Muscle of leg (tissue), 11 donors: ENCODE measurements around the gene MRGPRE. TPM values are rescaled to one million over a fixed set of nuclear protein-coding genes. Genes with fewer than 3 reads are reported as not detected.

Experiments
- DNase-seq: peaks from one replicate; pipeline ENCODE4 v3.0.0; 2013
- H3K27ac ChIP-seq: one replicate; pipeline ENCODE4 v1.5.1; 2013; ENCODE audit warnings: mild to moderate bottlenecking, low read length, control low read depth
- H3K27me3 ChIP-seq: one replicate; pipeline ENCODE4 v1.6.1; 2013; ENCODE audit warnings: low read length; ENCODE audit not compliant: control insufficient read depth, insufficient read depth
- H3K36me3 ChIP-seq: one replicate; pipeline ENCODE4 v1.6.1; 2013; ENCODE audit warnings: low read length; ENCODE audit not compliant: control insufficient read depth, insufficient read depth
- H3K4me1 ChIP-seq: one replicate; pipeline ENCODE4 v1.6.1; 2013; ENCODE audit warnings: low read length; ENCODE audit not compliant: control insufficient read depth, insufficient read depth
- H3K4me3 ChIP-seq: one replicate; pipeline ENCODE4 v1.5.1; 2013; ENCODE audit warnings: low read length, control low read depth
- H3K9me3 ChIP-seq: replicated peaks from 2 replicates; pipeline ENCODE4 v1.6.1; 2013; ENCODE audit warnings: low read depth, low read length; ENCODE audit not compliant: control insufficient read depth
- WGBS: methylation state at CpG from one replicate; pipeline ENCODE4 v1.1.5; 2013; ENCODE audit warnings: missing lambda C conversion rate; ENCODE audit not compliant: insufficient coverage; 5-methylcytosine and 5-hydroxymethylcytosine counted together
- polyA plus RNA-seq, 8 donors: library from polyadenylated mRNA; unstranded; fragments of 120-200 nt; gene quantifications; one replicate each; pipeline versions ENCODE4 v1.2.1 to v1.2.3, GENCODE V29; 2013; ENCODE audit warnings: inconsistent platforms in 1 of 8, low replicate concordance in 1 of 8; ENCODE audit not compliant: insufficient read length in 8 of 8, insufficient read depth in 1 of 8
- total RNA-seq: library from RNA; stranded (reverse); fragments of 120-200 nt; gene quantifications from one replicate; pipeline ENCODE4 v1.2.4, GENCODE V29; 2013

The MRGPRE gene
- total and polyA plus RNA-seq, 9 donors, result 0.09 TPM; not detected in 8

- WGBS, result 55% methylated on average over 19 of the region's 23 CpGs
- no peaks in the 10 kb centered on the region for H3K9me3 ChIP-seq
- no peaks in the 10 kb centered on the region for H3K4me1 ChIP-seq
- no peaks in the 10 kb centered on the region for H3K36me3 ChIP-seq
- peaks cover 25% of the 10 kb centered on the region for H3K27me3 ChIP-seq
- DNase-seq, result peak; percentile 22
- no peak overlapping the region for H3K27ac ChIP-seq
- no peak overlapping the region for H3K4me3 ChIP-seq
Measured at GRCh38 chr11:3196161-3197043, 35.8 kb downstream of the MRGPRE start.

DNA sequence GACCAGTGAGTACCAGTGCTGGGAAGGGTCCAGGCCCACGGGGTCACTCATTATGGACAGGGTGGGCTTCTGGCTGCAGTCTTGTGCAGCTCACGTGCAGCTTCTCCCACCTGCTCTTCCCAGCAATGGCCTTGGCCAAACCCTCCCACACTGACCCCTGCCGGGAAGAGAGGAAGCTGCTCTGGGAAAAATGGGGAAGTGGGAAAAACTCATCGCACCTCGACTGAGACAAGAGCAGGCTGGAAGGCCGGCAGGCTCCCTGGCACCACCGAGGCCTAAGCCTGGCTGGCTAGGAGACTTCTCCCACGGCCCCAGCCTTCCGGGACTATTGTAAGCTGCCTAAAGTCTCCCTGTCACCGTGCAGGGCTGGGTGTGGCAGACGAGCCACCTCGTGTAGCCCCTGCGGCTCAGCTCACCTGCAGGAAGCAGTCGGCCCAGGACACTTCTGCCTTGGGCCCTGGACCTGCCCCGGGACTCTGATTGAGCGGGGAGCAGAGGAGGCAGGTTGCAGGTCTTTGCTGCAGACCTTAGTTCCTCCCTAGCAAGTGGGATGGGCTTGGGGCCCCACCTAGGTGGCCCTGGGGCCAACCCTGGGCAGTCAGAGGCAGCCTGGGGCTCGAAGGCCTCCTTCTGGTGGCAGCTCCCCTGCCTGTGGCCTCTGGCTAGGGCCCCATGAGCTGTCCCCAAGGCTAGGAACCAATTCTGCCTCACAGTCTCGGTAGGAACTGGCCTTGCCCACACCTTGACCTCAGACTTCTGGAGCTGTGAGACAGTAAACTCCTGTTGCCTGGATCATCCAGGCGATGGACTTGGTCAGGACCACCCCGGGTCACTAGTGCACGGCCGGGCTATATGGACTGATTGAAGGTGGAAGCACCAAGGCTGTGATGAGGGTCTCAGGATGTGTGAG, 36.7 kb downstream of the MRGPRE start:
- DNase-seq, result peak; percentile 33
- no peaks in the 10 kb centered on the region for H3K4me1 ChIP-seq
- H3K27ac ChIP-seq, result no peak overlapping the region
- no peaks in the 10 kb centered on the region for H3K36me3 ChIP-seq
- H3K27me3 ChIP-seq, result peaks cover 16% of the 10 kb centered on the region
- H3K9me3 ChIP-seq, result no peaks in the 10 kb centered on the region
- no peak overlapping the region for H3K4me3 ChIP-seq
- 58% methylated on average over 17 of the region's 22 CpGs for WGBS

DNA sequence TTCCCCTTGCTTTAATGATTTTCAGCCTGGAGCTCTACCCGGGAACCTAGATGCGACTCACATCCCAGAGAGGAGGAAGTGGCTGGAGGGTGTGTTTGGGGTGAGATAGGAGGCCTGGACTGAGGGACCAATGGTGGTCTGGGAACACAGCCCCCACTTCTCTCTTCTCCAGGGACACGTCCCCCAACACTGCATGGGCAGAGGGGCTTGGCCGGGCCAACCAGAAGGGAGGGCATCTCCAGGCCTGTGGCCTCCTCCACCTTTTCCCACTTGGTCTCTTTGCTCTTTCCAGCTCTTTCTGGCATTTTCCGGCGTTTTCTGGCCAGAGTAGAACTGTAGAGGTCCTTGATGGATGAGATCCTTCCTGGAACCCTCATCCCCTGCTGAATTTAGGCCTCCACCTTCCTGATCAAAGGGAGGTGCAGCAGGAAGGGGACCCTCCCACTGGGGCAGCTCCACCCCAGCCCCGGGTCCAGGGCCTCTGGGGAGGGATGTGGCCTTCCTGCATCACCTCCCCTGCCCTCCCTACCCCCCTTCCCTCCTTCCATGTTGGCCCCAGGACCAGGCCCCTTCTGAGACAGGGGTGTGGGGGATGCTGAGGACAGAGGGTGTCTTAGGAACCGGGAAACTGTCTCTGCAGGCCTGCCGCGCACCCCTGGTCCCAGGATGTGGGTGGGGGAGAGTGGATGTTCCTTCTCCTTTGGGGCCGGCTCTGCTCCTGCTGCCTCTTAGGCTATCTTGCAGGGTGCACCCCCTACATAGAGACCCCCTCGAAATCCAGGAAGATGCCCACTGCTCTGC, 38.0 kb downstream of the MRGPRE start:
- H3K36me3 ChIP-seq, result no peaks in the 10 kb centered on the region
- peaks cover 13% of the 10 kb centered on the region for H3K27me3 ChIP-seq
- H3K4me3 ChIP-seq, result no peak overlapping the region
- H3K4me1 ChIP-seq, result no peaks in the 10 kb centered on the region
- no peaks in the 10 kb centered on the region for H3K9me3 ChIP-seq
- no peak for DNase-seq
- WGBS, result no CpG with 5 or more reads among the region's 12 CpGs
- H3K27ac ChIP-seq, result no peak overlapping the region

- Histone ChIP-seq H3K4me3 (no peak overlapping the region), H3K27ac (no peak overlapping the region), H3K36me3 (no peaks in the 10 kb centered on the region), H3K4me1 (no peaks in the 10 kb centered on the region), H3K27me3 (peaks cover 14% of the 10 kb centered on the region), H3K9me3 (no peaks in the 10 kb centered on the region)
- WGBS, result 68% methylated on average over 13 of the region's 19 CpGs
- DNase-seq, result no peak
Measured at GRCh38 chr11:3193373-3194015, 38.7 kb downstream of the MRGPRE start.

DNA sequence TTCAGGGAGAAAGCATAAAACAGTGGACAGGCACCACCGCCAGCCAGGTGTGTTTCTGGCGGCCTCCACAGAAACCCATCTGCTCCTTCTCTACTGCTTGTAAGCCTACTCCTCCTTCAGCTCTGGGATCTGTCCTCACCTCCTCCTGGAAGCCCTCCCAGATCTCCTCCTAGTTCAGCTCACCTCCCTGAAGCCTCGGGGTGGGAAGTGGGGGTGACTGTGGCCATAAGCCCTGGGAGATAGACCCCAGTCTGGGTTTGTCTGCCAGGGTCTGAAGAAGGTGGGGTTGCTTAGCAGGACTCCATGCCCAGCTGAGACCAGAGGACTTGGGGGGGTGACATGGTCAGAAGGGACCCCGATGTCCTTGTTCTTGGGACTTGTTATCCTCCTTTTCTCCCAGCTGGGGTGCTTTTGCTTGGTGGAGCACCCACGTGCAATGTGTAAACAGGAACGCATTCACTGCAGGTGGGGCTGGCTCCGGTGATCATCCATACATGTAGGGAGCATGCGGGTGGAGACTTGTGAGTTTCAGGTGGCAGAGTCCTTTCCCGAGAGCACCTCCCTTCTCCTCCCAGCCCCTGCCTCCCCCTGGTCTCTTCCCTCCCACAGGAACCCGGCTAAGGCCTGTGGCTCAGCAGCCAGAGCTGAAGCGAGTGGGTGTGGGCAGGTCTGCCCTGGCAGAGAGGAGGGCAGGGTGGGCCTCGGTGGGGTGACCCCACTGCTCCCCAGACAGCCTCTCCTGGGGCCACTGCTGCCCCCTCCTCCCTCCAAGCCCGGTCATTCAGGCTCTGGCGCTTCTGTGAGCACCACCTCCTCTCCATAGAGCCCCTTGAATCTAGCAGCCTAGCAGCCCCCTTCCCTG, 39.5 kb downstream of the MRGPRE start:
- DNase-seq, result no peak
- Histone ChIP-seq H3K4me1 (no peaks in the 10 kb centered on the region), H3K36me3 (no peaks in the 10 kb centered on the region), H3K27ac (no peak overlapping the region), H3K27me3 (peaks cover 14% of the 10 kb centered on the region), H3K4me3 (no peak overlapping the region), H3K9me3 (no peaks in the 10 kb centered on the region)
- WGBS, result 88% methylated on average over 4 of the region's 14 CpGs

DNA sequence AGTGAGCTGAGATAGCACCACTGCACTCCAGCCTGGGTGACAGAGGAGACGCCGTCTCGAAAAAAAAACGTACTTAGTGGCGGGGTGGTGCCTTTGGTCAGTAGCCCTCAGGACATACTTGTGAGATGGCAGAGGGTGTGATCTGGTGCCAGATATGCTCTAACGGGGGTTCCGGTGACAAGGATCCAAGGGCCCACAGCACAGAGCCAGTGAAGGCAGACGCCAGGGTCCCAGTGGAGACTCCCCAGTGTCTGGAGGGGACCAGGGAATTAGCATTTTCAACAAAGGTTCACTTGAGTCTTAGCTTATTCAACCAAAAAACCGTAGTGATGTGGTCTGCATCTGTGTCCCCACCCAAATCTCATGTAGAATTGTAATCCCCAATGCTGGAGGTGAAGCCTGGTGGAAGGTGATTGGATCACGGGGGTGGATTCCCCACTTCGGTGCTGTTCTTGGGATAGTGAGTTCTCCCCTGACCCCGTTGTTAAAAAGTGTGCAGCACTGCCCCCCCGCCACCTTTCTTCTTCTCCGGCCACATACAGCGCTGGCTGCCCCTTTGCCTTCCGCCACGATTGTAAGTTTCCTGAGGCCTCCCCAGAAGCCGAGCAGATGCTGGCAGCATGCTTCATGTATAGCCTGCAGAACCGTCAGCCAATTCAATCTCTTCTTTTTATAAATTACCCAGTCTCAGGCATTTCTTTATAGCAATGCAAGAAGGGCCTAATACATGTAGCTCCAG, 40.5 kb downstream of the MRGPRE start:
- Histone ChIP-seq H3K27me3 (peaks cover 14% of the 10 kb centered on the region), H3K9me3 (no peaks in the 10 kb centered on the region), H3K27ac (no peak overlapping the region), H3K4me3 (no peak overlapping the region), H3K4me1 (no peaks in the 10 kb centered on the region), H3K36me3 (no peaks in the 10 kb centered on the region)
- WGBS, result 86% methylated on average over 14 of the region's 19 CpGs
- no peak for DNase-seq

- no peaks in the 10 kb centered on the region for H3K4me1 ChIP-seq
- DNase-seq, result no peak
- H3K27me3 ChIP-seq, result peaks cover 14% of the 10 kb centered on the region
- no peak overlapping the region for H3K4me3 ChIP-seq
- 46% methylated on average over 5 of the region's 6 CpGs for WGBS
- no peaks in the 10 kb centered on the region for H3K9me3 ChIP-seq
- H3K36me3 ChIP-seq, result no peaks in the 10 kb centered on the region
- H3K27ac ChIP-seq, result no peak overlapping the region
Measured at GRCh38 chr11:3190600-3190999, 41.6 kb downstream of the MRGPRE start.

GRCh38 chr11:3189886-3190583, 42.2 kb downstream of the MRGPRE start:
- Histone ChIP-seq H3K4me1 (no peaks in the 10 kb centered on the region), H3K27ac (no peak overlapping the region), H3K4me3 (no peak overlapping the region), H3K36me3 (no peaks in the 10 kb centered on the region), H3K9me3 (no peaks in the 10 kb centered on the region), H3K27me3 (peaks cover 14% of the 10 kb centered on the region)
- DNase-seq, result no peak
- 87% methylated on average over 5 of the region's 11 CpGs for WGBS
